Small intestine (tissue), 16 donors: ENCODE results near the gene SLC13A4. TPM values are rescaled to one million over a fixed set of nuclear protein-coding genes. Genes with fewer than 3 reads are reported as not detected.
"Not testable (repeated sequence)": the region's sequence is repeated elsewhere in the genome, so short reads cannot be mapped to it uniquely, and the experiment has no call there.

ENCODE experiments used
- DNase-seq, 2 donors: peaks; one replicate each; pipeline versions ENCODE4 v3.0.0 to v3.0.0-alpha.2; 2013
- FAIRE-seq: peaks from 2 replicates; lab custom pipeline; 2012; peaks lifted over from hg19 to GRCh38; lab: Jason Lieb, UNC
- H3K27ac ChIP-seq, 3 donors: one replicate each; pipeline ENCODE4 v1.5.1; 2013; ENCODE audit warnings: low read length in 2 of 3, mild to moderate bottlenecking in 2 of 3, control low read depth in 1 of 3, inconsistent platforms in 1 of 3, low read depth in 1 of 3, moderate library complexity in 1 of 3
- H3K27me3 ChIP-seq, 3 donors: one replicate each; pipeline ENCODE4 v1.6.1; 2013; ENCODE audit warnings: low read length in 3 of 3, inconsistent platforms in 1 of 3; ENCODE audit not compliant: control insufficient read depth in 3 of 3, insufficient read depth in 3 of 3
- H3K36me3 ChIP-seq, 3 donors: one replicate each; pipeline ENCODE4 v1.6.1; 2013; ENCODE audit warnings: low read length in 3 of 3, inconsistent platforms in 1 of 3, low read depth in 1 of 3, mild to moderate bottlenecking in 1 of 3, moderate library complexity in 1 of 3; ENCODE audit not compliant: control insufficient read depth in 3 of 3, insufficient read depth in 2 of 3
- H3K4me1 ChIP-seq, 3 donors: one replicate each; pipeline ENCODE4 v1.6.1; 2013; ENCODE audit warnings: low read length in 2 of 3, inconsistent platforms in 1 of 3, low read depth in 1 of 3, mild to moderate bottlenecking in 1 of 3, moderate library complexity in 1 of 3; ENCODE audit not compliant: control insufficient read depth in 3 of 3, insufficient read depth in 2 of 3
- H3K4me3 ChIP-seq, 3 donors: one replicate each; pipeline ENCODE4 v1.5.1; 2013; ENCODE audit warnings: low read length in 3 of 3, control low read depth in 1 of 3, inconsistent platforms in 1 of 3, low read depth in 1 of 3, mild to moderate bottlenecking in 1 of 3, moderate library complexity in 1 of 3
- H3K9me3 ChIP-seq, 2 donors: one replicate each; pipeline ENCODE4 v1.6.1; 2013; ENCODE audit warnings: low read depth in 1 of 2, low read length in 1 of 2; ENCODE audit not compliant: control insufficient read depth in 2 of 2, insufficient read depth in 1 of 2
- WGBS, 3 donors: extraction: QIAGEN DNeasy Blood & Tissue Kit; methylation state at CpG; one replicate each; pipeline ENCODE4 v1.1.7; 2013; 5-methylcytosine and 5-hydroxymethylcytosine counted together
- long read RNA-seq, 10 donors: transcript quantifications; one replicate each; lab custom pipeline, GENCODE V29; 2026
- polyA plus RNA-seq, 4 donors: library from polyadenylated mRNA; stranded (reverse) in 3 of 4; unstranded in 1 of 4; fragments of 200-250 nt in 3 of 4; fragments of 120-200 nt in 1 of 4; gene quantifications; one replicate each; pipeline versions ENCODE4 v1.2.1 to v1.2.3, GENCODE V29; 2013
- donor health status: healthy with polysubstance abuse.
- donor health status: control.
- donor health status: control.
- donor health status: Bipolar disorder and iron deficiency.
- donor health status: healthy.

The SLC13A4 gene, protein sequence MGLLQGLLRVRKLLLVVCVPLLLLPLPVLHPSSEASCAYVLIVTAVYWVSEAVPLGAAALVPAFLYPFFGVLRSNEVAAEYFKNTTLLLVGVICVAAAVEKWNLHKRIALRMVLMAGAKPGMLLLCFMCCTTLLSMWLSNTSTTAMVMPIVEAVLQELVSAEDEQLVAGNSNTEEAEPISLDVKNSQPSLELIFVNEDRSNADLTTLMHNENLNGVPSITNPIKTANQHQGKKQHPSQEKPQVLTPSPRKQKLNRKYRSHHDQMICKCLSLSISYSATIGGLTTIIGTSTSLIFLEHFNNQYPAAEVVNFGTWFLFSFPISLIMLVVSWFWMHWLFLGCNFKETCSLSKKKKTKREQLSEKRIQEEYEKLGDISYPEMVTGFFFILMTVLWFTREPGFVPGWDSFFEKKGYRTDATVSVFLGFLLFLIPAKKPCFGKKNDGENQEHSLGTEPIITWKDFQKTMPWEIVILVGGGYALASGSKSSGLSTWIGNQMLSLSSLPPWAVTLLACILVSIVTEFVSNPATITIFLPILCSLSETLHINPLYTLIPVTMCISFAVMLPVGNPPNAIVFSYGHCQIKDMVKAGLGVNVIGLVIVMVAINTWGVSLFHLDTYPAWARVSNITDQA
- polyA plus RNA-seq, result under 1 TPM in 2 of 4 donors, not detected in 2; 0.04 to 0.56 TPM
- long read RNA-seq, donor 1, result 0 reads
- long read RNA-seq, donor 2, result 0 reads
- long read RNA-seq, donor 3, result 0 reads
- long read RNA-seq, donor 4, result 0 reads
- long read RNA-seq, donor 5, result 0 reads
- long read RNA-seq, donor 6, result 0 reads
- long read RNA-seq, donor 7, partial matches to known transcripts, result 7 of 7 reads
- long read RNA-seq, donor 7, other reads (novel, unspliced or antisense), result 0 of 7 reads
- long read RNA-seq, donor 8, result 0 reads
- long read RNA-seq, donor 9, result 0 reads
- long read RNA-seq, donor 10, result 0 reads

DNA sequence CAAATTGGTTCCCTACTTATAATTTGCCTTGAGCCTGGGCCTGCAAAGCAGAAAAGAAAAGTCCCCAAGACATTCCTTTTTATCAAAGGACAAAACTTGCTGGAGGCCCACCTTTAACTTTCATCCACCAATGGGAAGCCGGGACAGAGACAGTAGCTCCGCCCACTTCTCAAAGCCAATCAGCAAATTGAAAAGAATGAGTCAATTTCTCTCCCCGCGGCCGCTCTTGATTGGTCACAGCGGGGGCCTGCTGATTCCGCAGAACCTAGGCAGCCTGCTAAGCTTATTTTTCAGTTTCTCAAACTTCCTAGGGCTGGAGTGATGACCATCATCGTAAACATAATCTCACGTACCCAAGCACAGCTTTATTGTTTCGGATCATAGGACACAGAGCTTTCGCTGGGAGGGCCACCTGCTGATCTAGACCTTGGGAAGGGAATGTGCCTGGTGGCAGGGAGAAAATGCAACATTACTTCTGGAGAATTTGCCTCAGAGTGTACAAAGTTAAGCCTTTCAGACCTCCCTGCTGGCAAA lies at the start of gene SLC13A4:
Gene SLC13A4, minus strand, starts transcription at position 51 of the 534 bp plus-strand sequence. CDS start 690 bp downstream, outside the sequence.
- Histone ChIP-seq H3K36me3 (no peaks in the 10 kb centered on the region), H3K9me3 (no peaks in the 10 kb centered on the region), H3K4me3 (no peak within 1 kb of the TSS), H3K27ac (no peak within 1 kb of the TSS), H3K4me1 (no peaks in the 10 kb centered on the region), H3K27me3 (peaks cover 0 to 4% (median 0%) of the 10 kb centered on the region in 3 donors)
- FAIRE-seq (no peak), DNase-seq (no peak)
- 69 to 83% (median 78%) methylated on average over 11 of the region's 11 CpGs for WGBS, 3 donors

DNA sequence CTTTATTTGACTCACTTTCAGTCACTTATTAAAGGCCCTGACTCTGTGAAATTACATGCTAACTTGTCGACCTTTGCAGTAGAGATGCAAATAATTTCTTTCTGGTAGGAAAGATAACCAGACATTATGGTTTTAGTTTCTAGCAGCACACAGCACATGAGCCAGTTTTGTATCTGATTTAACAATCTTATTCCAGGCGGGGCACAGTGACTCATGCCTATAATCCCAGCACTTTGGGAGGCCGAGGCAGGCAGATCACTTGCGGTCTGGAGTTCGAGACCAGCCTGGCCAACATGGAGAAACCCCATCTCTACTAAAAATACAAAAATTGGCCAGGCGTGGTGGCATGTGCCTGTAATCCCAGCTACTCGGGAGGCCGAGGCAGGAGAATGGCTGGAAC lies 47.9 kb upstream of the SLC13A4 start:
- WGBS, 3 donors, result 86 to 89% (median 86%) methylated on average over 8 of the region's 8 CpGs
- not testable (repeated sequence) for DNase-seq, H3K27me3 ChIP-seq, FAIRE-seq, H3K4me1 ChIP-seq, H3K27ac ChIP-seq, H3K9me3 ChIP-seq, H3K36me3 ChIP-seq, H3K4me3 ChIP-seq

DNA sequence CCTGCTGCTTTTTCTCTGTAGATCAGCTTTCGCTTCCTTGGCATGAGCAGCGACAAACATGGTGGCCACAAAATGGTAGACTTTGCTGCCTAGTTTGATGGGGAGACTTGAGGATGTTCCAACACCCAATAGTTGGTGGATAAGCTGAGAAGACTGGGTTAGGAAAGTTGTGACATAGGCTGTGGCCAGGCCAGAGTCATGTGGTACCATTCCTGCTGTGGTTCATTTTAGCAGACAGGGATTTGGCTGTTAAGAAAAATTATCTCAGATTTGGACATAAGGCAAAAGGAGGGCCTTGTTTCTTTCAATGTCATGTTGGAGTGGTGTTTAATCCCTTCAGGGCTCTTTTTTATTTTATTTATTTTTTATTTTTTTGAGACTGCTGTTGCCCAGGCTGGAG lies 47.2 kb upstream of the SLC13A4 start:
- WGBS, 3 donors, result 95 to 99% (median 98%) methylated on average over 2 of the region's 2 CpGs
- no peak overlapping the region for H3K4me3 ChIP-seq
- no peak for FAIRE-seq

DNA sequence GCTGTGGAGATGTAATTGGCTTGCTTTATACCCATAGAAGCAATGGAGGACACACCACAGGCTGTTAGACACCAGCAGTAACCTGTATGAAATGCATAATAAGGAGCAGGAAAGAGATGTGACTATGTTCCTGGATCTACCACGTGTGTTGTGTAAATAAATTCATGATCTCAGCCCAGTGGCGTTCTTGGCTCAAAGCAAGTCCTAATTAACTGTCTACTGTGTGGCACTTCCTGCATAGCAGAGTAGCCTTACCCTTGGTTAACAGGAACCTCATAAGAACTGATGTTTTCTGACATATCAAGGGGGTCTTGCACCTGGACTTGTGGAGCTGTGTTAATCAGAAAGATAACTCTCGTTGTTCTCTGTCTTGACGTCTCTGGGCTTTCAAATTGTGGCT lies 46.3 kb upstream of the SLC13A4 start:
- Histone ChIP-seq H3K9me3 (peaks cover 0 to 2% of the 10 kb centered on the region in 2 donors), H3K36me3 (no peaks in the 10 kb centered on the region), H3K27me3 (no peaks in the 10 kb centered on the region), H3K4me1 (peaks cover 0 to 6% (median 0%) of the 10 kb centered on the region in 3 donors), H3K4me3 (no peak overlapping the region), H3K27ac (no peak overlapping the region)
- 32 to 44% (median 41%) methylated on average over 4 of the region's 4 CpGs for WGBS, 3 donors
- FAIRE-seq, result no peak
- peak; percentile 16 to 59 for DNase-seq

More for the DNA sequence above, 47.2 kb upstream of the SLC13A4 start:
- H3K9me3 ChIP-seq, result peaks cover 0 to 2% of the 10 kb centered on the region in 2 donors
- H3K27me3 ChIP-seq, result no peaks in the 10 kb centered on the region
- H3K4me1 ChIP-seq, result peaks cover 0 to 6% (median 0%) of the 10 kb centered on the region in 3 donors
- H3K36me3 ChIP-seq, result no peaks in the 10 kb centered on the region
- H3K27ac ChIP-seq, result no peak overlapping the region
- DNase-seq, result no peak

DNA sequence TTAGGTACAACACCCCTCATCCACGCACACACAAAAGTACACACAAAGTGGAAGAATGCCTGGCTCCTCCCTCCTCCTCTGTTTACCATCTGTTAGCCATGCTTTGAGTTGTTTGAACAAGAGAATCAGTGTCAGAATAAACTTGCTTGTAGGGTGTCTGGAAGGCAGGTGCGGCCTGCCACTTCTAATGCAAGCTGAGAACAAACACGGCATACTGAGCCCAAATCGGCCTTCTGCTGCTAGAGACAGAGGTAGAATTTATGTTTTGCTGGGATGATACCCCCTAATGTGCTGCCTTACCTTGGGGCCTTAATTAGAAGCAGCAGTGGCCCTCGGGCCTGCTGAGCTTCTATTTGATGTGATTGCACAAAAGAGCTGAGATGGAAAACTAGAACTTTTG lies 45.5 kb upstream of the SLC13A4 start:
- Histone ChIP-seq H3K27me3 (no peaks in the 10 kb centered on the region), H3K4me1 (peaks cover 0 to 6% (median 0%) of the 10 kb centered on the region in 3 donors), H3K9me3 (peaks cover 0 to 2% of the 10 kb centered on the region in 2 donors), H3K4me3 (no peak overlapping the region), H3K27ac (no peak overlapping the region), H3K36me3 (no peaks in the 10 kb centered on the region)
- DNase-seq (peak in 1 of 2 donors; percentile 20), FAIRE-seq (no peak)
- 48 to 66% (median 66%) methylated on average over 5 of the region's 5 CpGs for WGBS, 3 donors

DNA sequence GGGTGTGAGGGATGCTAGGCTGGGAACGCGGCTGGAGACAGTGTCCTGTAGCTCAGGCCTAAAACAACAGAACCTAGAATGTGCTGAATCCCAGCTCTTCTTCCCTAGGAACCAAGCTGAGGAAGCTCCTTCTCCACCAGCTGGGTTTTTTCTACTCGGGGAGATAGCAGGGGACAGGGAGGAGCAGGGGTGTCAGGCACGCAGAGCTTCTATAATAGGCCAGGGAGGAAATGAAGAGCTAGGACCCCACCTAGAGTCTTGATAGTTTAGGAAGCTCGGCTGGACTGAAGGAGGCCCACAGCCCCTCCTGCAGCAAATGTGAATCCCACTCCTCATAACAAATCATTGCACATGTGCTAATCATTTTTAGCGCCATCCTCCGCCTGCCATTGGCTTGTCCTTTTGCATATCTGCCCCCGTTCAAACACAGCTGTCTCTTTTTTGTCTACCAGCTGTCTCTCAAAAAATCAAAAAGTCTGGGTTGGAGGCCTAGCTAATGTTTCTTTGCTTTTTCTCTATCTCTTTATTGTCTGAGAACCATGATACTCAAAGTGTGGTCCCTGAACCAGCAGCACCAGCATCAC lies 44.7 kb upstream of the SLC13A4 start:
- WGBS, 3 donors, result 65 to 76% (median 67%) methylated on average over 8 of the region's 8 CpGs
- no peaks in the 10 kb centered on the region for H3K9me3 ChIP-seq
- no peak for FAIRE-seq
- no peaks in the 10 kb centered on the region for H3K36me3 ChIP-seq
- no peak overlapping the region for H3K4me3 ChIP-seq
- H3K27me3 ChIP-seq, result no peaks in the 10 kb centered on the region
- DNase-seq, result no peak
- H3K27ac ChIP-seq, result peak overlapping the region in 1 of 3 donors; percentile 39
- H3K4me1 ChIP-seq, result peaks cover 0 to 6% (median 0%) of the 10 kb centered on the region in 3 donors

DNA sequence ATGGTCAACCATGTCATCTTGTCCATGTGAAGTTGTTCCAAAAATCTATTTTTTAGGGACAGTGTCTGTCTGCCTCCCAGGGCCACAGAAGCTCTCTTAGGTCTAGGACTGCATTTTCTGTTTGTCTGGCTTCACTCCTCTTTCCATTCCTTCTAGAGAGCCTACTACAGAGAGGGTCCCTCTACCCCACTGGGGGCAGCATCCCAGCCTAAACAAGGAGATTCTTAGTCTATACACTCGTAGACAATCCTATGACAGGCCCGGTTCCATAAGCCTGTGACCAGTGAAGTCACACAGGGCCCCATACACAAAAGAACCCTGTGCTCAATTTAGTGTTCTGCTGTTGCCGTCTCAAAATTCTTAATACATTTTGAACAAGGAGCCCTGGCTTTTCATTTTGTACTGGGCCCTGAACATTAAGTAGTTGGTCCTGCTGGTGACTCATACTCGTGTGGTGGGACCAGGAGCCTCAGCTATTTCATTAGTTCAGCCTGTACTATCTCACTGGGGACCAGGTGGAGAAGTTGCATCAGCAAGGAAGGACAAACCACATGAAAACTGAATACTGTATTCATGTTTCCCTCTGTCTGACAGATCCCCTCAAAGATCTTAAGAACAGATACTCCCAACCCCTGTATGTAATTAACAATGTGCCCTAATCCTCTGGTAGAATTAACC lies 44.1 kb upstream of the SLC13A4 start:
- Histone ChIP-seq H3K9me3 (no peaks in the 10 kb centered on the region), H3K4me3 (no peak overlapping the region), H3K27me3 (no peaks in the 10 kb centered on the region), H3K36me3 (no peaks in the 10 kb centered on the region), H3K4me1 (peaks cover 0 to 6% (median 0%) of the 10 kb centered on the region in 3 donors), H3K27ac (peak overlapping the region in 1 of 3 donors; percentile 39)
- no peak for DNase-seq
- WGBS, 3 donors, result 68 to 78% (median 70%) methylated on average over 4 of the region's 4 CpGs
- FAIRE-seq, result no peak
